Measurements from ENCODE around the gene LRRFIP1. TPM values are rescaled to one million over a fixed set of nuclear protein-coding genes. Genes with fewer than 3 reads are reported as not detected.
A peak's percentile ranks its signal among the peaks of the same experiment; 100 is the strongest.
"Not testable (repeated sequence)": the region's sequence is repeated elsewhere in the genome, so short reads cannot be mapped to it uniquely, and the experiment has no call there.

The LRRFIP1 gene
- total RNA-seq, 1 donor from 2014 or later, result 37.1 TPM

GRCh38 chr2:237666606-237667005 is 39.2 kb downstream of the LRRFIP1 start:
- Mint-ChIP-seq H3K27ac (ENCODE audit: unreplicated experiment) (no peak overlapping the region), H3K27me3 (ENCODE audit: low read depth) (no peaks in the 10 kb centered on the region), H3K9me3 (no peaks in the 10 kb centered on the region), H3K4me1 (peaks cover 72% of the 10 kb centered on the region), H3K4me3 (no peak overlapping the region), H3K36me3 (ENCODE audit: low read depth) (peaks cover 6% of the 10 kb centered on the region)
- DNase-seq (ENCODE audit: low read depth, low spot score), result no peak
- no peak for TF ChIP-seq CTCF (conservative IDR thresholded peaks at IDR 0.05)

GRCh38 chr2:237667050-237667576 is 39.7 kb downstream of the LRRFIP1 start:
- peaks cover 70% of the 10 kb centered on the region for H3K4me1 Mint-ChIP-seq
- not testable (repeated sequence) for H3K36me3 Mint-ChIP-seq (ENCODE audit: low read depth); H3K27me3 Mint-ChIP-seq (ENCODE audit: low read depth); H3K9me3 Mint-ChIP-seq; H3K4me3 Mint-ChIP-seq; DNase-seq (ENCODE audit: low read depth, low spot score); H3K27ac Mint-ChIP-seq (ENCODE audit: unreplicated experiment)

GRCh38 chr2:237667893-237668292 is 40.5 kb downstream of the LRRFIP1 start:
- no peak for TF ChIP-seq CTCF (conservative IDR thresholded peaks at IDR 0.05)
- H3K36me3 Mint-ChIP-seq (ENCODE audit: low read depth), result peaks cover 6% of the 10 kb centered on the region
- DNase-seq (ENCODE audit: low read depth, low spot score), result no peak
- H3K4me3 Mint-ChIP-seq, result no peak overlapping the region
- H3K9me3 Mint-ChIP-seq, result no peaks in the 10 kb centered on the region
- peaks cover 65% of the 10 kb centered on the region for H3K4me1 Mint-ChIP-seq
- H3K27ac Mint-ChIP-seq (ENCODE audit: unreplicated experiment), result peak overlapping the region; percentile 44
- H3K27me3 Mint-ChIP-seq (ENCODE audit: low read depth), result no peaks in the 10 kb centered on the region

- no peak overlapping the region for H3K4me3 Mint-ChIP-seq
- no peaks in the 10 kb centered on the region for H3K9me3 Mint-ChIP-seq
- peaks cover 65% of the 10 kb centered on the region for H3K4me1 Mint-ChIP-seq
- H3K27me3 Mint-ChIP-seq (ENCODE audit: low read depth), result no peaks in the 10 kb centered on the region
- peak overlapping the region; percentile 31 for H3K27ac Mint-ChIP-seq (ENCODE audit: unreplicated experiment)
- DNase-seq (ENCODE audit: low read depth, low spot score), result no peak
- peaks cover 6% of the 10 kb centered on the region for H3K36me3 Mint-ChIP-seq (ENCODE audit: low read depth)
- TF ChIP-seq CTCF (conservative IDR thresholded peaks at IDR 0.05), result no peak
These were observed 41.1 kb downstream of the LRRFIP1 start for GRCh38 chr2:237668440-237668839.

GRCh38 chr2:237669283-237669627 is 41.9 kb downstream of the LRRFIP1 start:
- no peak overlapping the region for H3K4me3 Mint-ChIP-seq
- no peaks in the 10 kb centered on the region for H3K27me3 Mint-ChIP-seq (ENCODE audit: low read depth)
- H3K9me3 Mint-ChIP-seq, result no peaks in the 10 kb centered on the region
- no peak for DNase-seq (ENCODE audit: low read depth, low spot score)
- H3K27ac Mint-ChIP-seq (ENCODE audit: unreplicated experiment), result no peak overlapping the region
- peaks cover 65% of the 10 kb centered on the region for H3K4me1 Mint-ChIP-seq
- no peak for TF ChIP-seq CTCF (conservative IDR thresholded peaks at IDR 0.05)
- H3K36me3 Mint-ChIP-seq (ENCODE audit: low read depth), result peaks cover 6% of the 10 kb centered on the region

GRCh38 chr2:237669628-237670392 is 42.4 kb downstream of the LRRFIP1 start:
- Mint-ChIP-seq H3K4me1 (peaks cover 66% of the 10 kb centered on the region), H3K4me3 (no peak overlapping the region), H3K9me3 (no peaks in the 10 kb centered on the region), H3K27me3 (ENCODE audit: low read depth) (no peaks in the 10 kb centered on the region), H3K36me3 (ENCODE audit: low read depth) (peaks cover 6% of the 10 kb centered on the region), H3K27ac (ENCODE audit: unreplicated experiment) (no peak overlapping the region)
- no peak for TF ChIP-seq CTCF (conservative IDR thresholded peaks at IDR 0.05)
- no peak for DNase-seq (ENCODE audit: low read depth, low spot score)

Measured in neural crest cell (in vitro differentiated cells).